ENCODE measurements around the gene EDN2. TPM values are rescaled to one million over a fixed set of nuclear protein-coding genes. Genes with fewer than 3 reads are reported as not detected.
A peak's percentile ranks its signal among the peaks of the same experiment; 100 is the strongest.

The EDN2 gene
- polyA plus RNA-seq, 10 donors = 0.23 to 3.8 (median 0.66) TPM; not detected in 1

GRCh38 chr1:41499591-41499990 lies 15.1 kb upstream of the EDN2 start:
- no peak for DNase-seq

- peak in 1 of 3 donors; percentile 71 for DNase-seq
Measured at GRCh38 chr1:41498804-41499203, 14.3 kb upstream of the EDN2 start.

GRCh38 chr1:41498391-41498790 lies 13.9 kb upstream of the EDN2 start:
- DNase-seq = no peak

- DNase-seq = no peak
Measured at GRCh38 chr1:41497461-41498030, 13.1 kb upstream of the EDN2 start.

GRCh38 chr1:41497056-41497440 lies 12.6 kb upstream of the EDN2 start:
- DNase-seq = no peak

GRCh38 chr1:41496080-41497055 lies 11.9 kb upstream of the EDN2 start:
- peak; percentile 87 to 95 (median 90) for DNase-seq

GRCh38 chr1:41495210-41495948 lies 10.9 kb upstream of the EDN2 start:
- peak in 1 of 3 donors; percentile 64 for DNase-seq

- DNase-seq = no peak
Measured at GRCh38 chr1:41494351-41495209, 10.1 kb upstream of the EDN2 start.

- DNase-seq = no peak
Measured at GRCh38 chr1:41493626-41494350, 9.3 kb upstream of the EDN2 start.

- peak in 1 of 3 donors; percentile 82 for DNase-seq
Measured at GRCh38 chr1:41493117-41493536, 8.6 kb upstream of the EDN2 start.

GRCh38 chr1:41492341-41492848 lies 7.9 kb upstream of the EDN2 start:
- DNase-seq = no peak

GRCh38 chr1:41490911-41491310 lies 6.4 kb upstream of the EDN2 start:
- DNase-seq = no peak

- no peak for DNase-seq
Measured at GRCh38 chr1:41489561-41489960, 5.1 kb upstream of the EDN2 start.

GRCh38 chr1:41488040-41488951 lies 3.8 kb upstream of the EDN2 start:
- peak in 1 of 3 donors; percentile 58 for DNase-seq

- peak in 1 of 3 donors; percentile 59 for DNase-seq
Measured at GRCh38 chr1:41487126-41488039, 2.9 kb upstream of the EDN2 start.

- DNase-seq = peak in 1 of 3 donors; percentile 48
Measured at GRCh38 chr1:41486371-41487125, 2.1 kb upstream of the EDN2 start.

GRCh38 chr1:41486053-41486370 lies 1.5 kb upstream of the EDN2 start:
- no peak for DNase-seq

- DNase-seq = no peak
Measured at GRCh38 chr1:41485605-41486004, 1.1 kb upstream of the EDN2 start.
